Measurements from ENCODE around the gene CMC1.

GRCh38 chr3:28292622-28293021 lies 51.2 kb downstream of the CMC1 start:
- TF ChIP-seq CTCF (IDR thresholded peaks at IDR 0.05) (no peak), EP300 (IDR thresholded peaks at IDR 0.05) (no peak), POLR2A (IDR thresholded peaks at IDR 0.05) (no peak), POLR2AphosphoS5 (IDR thresholded peaks at IDR 0.05) (no peak)

All from stomach (tissue), 4 donors.